ENCODE results near the gene GAD1.

The GAD1 gene

DNA sequence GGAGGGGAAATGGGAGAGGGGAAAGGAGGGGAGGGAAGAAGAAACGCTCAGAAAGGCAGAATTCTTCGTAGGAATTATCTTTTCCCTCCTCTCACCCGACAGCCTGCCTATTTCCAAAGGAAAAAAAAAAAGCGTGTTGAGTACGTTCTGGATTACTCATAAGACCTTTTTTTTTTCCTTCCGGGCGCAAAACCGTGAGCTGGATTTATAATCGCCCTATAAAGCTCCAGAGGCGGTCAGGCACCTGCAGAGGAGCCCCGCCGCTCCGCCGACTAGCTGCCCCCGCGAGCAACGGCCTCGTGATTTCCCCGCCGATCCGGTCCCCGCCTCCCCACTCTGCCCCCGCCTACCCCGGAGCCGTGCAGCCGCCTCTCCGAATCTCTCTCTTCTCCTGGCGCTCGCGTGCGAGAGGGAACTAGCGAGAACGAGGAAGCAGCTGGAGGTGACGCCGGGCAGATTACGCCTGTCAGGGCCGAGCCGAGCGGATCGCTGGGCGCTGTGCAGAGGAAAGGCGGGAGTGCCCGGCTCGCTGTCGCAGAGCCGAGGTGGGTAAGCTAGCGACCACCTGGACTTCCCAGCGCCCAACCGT lies at the start of gene GAD1:
Gene GAD1, plus strand, starts transcription at position 384 of the 589 bp plus-strand sequence. CDS start 1,705 bp downstream, outside the sequence.
- DNase-seq: peak; percentile 62

DNA sequence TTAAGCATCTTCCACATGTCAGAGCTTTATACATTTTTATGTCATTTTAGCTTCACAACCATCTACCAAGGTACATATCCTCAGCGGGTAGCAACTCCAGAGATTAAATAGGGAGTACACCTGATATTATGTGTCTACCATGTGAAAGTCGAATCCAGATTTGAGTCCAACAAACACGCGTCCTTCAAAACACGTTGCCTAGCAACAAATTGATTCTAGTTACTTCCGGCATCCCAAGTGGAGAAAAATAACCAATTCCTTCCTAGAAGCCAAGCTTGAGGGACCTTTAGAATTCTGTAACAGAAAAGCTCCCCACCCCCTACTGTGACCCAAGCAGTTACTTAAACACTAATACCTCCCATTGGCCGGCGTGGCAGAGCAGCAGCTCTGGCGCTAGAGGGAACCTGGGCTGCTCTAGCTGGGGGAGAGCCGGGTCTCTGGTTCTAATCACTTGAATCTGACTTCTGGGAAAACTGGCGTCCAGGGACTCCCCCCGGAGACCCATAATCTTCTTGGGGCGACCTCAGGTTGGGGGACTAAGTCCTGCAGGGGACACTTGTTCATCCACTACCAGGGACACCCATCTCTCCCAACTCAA lies 46.6 kb upstream of the GAD1 start, which contains the start of gene ERICH2:
Gene ERICH2, plus strand, starts transcription at position 371 of the 598 bp plus-strand sequence. CDS start 304 bp downstream, outside the sequence.
- peak; percentile 39 for DNase-seq

DNA sequence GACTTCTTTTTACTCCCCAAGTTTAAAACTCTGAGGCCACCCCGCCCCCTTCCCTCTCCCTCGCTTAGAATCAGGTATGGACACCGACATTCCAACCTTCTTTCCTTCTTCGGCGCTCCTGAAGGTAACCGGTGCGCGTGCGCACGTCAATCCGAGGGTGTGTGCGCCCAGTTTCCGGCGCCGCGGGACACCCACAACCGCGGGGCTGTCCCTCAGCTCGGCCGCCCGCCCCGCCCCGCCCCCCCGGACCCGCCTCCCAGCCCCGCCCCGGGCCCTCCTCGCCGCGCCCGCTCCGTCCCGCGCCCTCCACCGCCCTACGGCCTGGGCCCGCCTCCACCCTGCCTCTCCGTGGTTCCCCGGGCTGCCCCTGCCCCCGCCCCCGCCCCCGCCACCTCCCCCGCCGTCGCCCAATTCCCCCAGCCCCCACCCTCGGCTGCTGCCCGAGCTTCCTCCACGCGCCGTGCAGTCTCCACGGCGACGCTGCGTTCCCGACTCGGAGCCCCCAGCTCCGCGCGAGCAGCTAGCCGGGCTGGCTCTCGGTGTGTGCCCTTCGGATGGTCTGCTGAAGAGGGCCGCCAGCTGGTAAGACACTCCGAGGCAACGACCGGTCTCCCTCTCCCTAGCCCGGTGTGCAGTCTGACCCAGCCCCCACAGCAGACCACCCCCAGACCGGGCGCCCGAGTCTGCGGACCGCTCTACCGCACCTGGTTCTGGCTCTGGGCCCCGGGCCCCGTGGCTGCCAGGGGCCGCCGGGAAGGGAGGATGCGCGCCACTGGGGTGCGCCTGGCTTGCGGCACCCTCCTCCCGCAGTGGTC lies 45.9 kb upstream of the GAD1 start:
- peak; percentile 80 for DNase-seq

DNA sequence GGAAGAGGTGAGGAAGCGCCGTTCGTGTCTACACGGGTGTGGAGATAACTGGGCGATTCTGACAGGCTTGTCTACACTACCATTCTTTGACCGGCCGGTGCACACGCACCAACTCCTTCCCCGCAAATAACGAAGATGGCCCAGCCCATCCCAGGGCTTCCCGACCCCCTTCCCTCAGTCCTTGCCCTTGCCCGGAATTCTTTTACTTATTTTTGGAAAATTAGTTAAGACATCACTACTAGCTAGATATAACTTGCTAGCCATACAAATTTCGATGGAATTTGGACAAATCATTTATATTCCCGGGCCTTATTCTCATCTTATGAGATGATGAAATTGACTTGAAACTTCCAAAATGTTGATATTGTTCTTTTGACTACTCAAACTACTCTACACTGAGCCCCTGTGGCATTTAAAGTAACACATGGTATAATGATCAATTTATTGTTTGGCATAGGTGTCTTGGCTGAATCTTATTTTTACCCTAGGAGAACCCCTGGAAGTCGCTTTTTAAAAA lies 45.2 kb upstream of the GAD1 start:
- DNase-seq: no peak

DNA sequence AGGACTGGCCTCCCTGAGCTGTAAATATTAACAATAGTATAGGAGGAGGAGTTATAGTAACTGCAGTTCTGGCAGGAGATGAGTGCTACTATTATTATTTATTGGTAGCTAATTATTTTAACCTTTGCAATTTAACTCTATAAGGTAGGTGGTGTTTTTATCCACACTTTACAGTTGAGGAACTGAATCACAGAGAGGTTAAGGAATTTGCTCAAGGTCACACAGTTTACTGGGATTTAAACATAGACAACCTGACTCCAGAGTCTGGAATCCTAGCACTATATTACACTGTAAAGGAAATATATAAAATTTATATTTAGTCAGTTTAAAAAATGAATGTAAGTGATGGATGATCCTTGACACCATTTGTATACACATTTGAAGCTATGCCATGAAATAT lies 44.4 kb upstream of the GAD1 start:
- DNase-seq: no peak

DNA sequence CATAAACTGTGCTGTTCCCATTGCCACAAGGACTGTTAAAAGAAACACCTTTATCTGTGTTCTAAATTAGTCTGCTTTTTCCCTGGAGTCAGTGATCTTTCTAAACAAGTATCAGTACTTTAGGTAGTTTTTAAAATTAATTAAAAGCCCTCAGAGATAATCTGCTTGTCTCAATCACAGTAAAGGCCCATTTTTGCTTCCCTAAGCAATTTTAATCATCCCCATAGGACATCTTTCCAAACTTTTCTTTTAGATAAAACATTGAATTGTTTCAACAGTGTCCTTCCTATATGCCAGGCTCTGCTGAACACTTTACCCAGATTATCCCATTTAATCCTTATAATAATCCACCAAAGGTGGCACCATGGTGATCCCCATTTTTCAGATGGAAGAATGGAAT lies 42.6 kb upstream of the GAD1 start:
- DNase-seq: no peak

DNA sequence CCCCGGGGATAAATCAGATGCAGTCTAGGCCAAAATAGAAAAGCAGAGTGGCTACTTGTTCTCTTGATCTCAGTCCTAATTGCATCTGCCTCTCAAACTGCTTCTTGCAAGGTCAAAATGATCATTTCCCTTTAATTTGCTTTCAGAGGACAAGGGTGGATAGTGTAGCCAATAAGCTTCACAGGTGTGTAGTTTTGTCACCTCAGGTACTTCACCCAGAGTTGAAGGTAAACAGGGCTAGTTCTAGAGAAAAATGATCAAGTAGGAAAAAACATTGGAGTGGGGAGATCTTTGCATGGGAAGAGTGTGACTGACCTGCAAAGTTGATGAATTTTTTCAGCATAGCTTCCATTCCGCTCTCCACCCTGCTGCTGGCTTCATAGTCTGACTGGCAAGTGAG lies 37.8 kb upstream of the GAD1 start:
- no peak for DNase-seq

DNA sequence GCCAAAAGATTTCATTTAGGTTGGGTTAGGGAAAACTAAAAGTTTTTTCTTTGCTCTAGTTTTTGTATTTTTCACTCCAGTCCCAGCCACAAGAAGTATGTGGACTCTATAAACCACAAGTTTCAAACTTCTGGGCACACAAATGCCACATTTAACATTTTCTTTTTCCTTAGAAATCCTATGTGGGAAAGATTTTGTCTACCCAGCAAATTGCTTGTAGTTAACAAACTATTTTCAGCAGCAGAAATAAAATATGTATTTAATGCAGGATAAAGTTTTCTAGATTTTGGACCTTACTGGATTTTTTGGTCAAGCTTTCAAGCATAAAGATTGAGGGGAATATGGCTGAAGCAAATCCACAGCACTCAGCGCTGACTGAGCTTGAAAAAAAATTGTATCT lies 37.4 kb upstream of the GAD1 start:
- DNase-seq: no peak

DNA sequence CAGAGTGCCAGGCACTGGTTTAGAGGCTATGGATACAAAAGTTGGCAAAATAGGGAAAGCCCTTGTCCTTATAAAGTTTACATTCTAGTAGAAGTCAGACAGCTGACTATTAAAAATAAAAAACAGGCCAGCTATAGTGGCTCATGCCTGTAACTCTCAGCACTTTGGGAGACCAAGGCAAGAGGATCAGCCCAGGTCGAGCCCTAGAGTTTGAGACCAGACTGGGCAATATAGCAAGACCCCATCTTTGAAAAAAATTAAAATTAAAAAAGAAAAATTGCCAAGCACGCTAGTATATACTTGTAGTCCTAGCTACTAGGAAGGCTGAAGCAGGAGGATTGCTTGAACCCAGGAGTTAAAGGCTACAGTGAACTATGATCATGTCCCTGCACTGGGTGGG lies 34.0 kb upstream of the GAD1 start:
- DNase-seq: no peak

DNA sequence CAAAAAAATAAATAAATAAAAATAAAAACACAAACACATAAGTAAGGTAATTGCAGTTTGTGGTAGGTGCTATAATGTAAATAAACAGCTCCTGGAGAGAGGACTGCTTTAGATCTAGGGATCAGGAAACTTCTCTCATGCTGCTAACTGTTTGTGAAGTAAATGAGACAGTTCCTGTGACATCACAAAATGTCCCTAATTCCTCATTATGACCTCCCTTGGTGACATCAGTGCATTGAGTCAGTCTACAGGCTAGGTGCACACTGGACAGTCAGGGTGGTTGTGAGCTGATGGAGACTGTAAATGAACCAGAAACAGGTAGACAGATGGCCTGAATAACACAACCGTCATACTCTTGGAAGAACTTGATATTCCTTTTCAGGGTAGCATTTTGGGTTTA lies 33.1 kb upstream of the GAD1 start:
- DNase-seq: no peak

DNA sequence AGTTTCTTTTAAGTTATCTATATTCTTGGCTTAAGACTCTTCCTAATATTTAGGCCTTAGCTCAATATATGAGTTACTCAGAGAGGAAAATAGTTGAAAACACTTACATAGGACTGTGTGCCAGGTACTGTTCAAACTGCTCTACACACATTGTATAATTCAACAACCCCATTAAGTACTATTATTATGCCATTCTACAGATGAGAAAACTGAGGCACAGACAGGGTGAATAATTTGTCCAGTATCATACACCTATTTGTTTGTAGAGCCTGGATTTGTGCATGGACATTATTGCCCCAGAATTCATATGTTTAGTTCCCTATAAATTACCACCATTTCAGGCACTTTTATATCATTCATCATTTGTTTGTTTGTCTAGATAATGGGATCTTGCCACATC lies 17.7 kb upstream of the GAD1 start:
- no peak for DNase-seq

DNA sequence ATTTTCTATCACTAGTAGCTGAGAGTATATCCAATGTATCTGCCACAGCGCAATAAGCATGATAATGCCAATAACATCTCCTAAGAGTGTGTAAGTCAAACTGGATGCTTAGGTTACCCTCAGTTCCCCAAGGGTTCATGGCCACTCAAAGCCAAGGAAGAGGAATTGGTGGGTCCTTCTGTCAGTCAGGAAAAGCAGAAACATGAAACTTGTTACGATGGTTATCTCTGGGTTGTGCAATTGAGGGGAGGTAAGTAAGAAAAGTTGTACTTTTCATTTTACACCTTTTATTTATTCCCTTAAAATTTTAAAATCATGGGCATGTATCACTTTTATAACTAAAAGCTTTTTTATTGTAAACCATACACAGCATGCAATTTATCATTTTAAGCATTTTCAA lies 10.1 kb upstream of the GAD1 start:
- DNase-seq: no peak

DNA sequence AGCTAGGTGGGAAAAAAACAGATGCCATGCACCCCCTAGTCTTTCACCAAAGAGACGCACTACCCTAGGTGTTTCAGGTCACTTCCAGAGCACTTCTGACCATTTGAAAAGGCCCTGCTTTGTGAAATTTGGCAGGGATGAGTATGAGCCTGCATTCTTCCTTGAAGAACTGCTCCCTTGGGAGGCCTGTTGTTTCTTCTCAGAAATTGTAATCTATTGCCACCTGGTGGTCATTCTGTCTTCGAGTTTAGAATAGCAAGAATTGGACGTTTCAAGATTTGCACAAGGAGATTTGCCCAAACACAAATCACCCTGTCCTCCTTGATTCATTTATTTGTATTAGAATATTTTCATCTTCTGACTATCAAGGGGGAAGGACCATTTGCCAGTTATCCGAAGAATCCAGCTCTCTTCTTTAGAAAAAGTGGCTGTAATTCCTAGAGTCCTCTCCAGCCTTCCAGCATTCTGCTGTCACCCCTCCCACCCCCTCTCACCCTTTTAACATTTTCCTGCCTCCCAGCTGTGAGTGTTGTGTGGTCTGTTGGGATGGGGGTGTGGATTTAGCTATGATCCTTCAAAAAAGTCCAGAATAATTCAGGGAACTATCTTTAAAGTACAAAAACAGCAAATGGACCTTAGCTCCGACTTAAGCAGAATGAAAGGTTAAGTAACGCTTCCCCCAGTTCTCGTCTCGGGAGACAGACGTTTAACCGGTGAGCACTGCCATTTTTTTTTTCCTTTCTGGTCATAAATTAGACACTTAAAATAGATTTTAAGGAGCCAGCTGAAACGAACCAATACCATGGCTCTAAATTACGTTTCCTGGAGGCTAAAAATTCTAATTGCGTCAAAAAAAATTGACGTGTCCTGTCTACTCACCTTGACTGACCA lies 3.7 kb upstream of the GAD1 start:
- DNase-seq: peak; percentile 12

DNA sequence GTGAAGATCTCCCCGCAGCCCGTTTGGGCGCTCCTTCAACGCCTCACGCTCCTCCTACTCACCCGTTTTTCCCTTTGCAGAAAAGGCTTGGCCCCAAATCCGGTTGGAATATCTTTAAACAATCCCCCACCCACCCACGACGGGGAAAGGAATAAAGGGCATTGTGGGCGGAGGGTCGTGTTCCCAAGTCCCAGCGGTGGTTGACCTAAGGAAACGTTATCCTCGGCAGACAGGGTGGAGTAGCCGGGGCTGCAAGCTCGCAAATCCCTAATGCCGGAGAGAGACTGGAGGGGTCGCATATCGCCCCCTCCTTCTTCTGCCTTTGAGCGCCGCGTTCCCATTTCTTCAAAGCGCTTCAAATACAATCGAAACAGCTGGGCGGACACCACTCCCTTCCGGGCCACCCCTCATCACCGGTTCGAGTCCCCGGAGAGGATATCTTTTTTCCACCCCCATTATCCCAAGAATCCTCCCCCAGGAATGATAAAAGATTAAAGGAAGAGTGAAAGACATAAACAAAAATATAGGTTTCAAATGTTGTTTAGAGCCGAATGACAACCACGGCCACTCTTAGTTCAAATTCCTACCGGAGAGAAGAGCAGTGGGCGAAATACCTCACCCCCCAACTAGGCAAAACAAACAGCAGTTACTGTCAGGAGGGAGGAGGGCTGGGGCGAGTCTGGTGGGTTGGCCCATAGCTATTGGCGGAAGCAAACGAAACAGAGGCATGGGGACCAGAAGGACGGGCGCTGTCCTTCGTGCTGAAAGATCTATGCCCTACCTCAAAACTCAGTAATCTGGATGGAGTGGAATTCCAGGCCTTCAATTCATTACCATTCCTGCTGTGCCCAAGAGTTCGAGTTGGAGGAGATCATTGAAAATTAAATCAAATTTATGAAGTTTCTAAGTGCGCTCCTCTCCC lies 2.8 kb upstream of the GAD1 start:
- DNase-seq: peak; percentile 17

DNA sequence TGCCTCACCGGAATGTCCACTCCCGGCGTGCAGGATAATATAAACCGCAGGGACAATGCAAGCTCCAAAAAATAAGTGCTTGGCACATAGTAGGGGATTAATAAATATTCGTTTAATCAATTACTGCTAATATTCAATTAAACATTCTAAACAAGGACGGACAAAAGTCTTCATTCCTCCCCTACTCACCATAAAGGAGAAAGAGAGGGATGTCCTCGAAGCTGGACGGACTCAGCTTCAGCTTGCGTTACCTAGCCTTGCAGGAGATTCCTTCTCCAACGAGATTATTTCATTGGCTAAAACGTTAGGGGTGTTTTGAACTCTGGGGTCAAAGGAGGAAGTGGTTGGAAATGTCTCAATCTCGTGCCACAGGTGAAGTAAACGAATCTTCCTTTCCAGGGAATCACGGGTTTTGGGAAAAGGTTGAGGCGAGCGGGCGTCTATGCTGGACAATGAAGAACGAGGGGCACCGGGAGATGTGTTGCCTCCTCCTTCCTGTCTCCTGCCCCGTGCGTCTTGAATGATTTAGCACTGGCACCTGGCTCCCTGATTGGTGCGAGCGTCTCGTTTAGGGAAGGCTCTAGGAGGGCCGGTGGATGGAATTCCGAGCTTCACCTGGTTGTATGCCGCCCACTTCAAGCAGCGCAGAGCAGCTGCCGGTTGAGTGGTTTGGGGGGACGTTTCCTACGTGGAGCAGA lies 2.0 kb upstream of the GAD1 start:
- no peak for DNase-seq

DNA sequence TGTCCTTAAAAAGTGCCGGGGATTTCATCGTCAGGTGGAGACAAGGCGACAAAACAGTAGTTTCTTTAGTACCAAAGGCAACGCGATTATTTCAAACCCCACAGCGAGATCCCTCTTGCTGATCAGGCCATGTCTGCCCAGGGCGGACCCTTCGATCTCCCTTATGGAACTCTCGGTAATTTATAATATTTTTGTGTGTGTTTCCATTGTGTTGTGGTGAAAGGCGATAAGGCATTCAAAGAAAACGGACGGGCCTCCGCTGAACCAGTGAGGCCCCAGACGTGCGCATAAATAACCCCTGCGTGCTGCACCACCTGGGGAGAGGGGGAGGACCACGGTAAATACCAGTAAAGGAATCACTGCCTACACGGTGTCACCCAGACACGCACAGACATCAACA lies 1.4 kb upstream of the GAD1 start:
- no peak for DNase-seq

DNA sequence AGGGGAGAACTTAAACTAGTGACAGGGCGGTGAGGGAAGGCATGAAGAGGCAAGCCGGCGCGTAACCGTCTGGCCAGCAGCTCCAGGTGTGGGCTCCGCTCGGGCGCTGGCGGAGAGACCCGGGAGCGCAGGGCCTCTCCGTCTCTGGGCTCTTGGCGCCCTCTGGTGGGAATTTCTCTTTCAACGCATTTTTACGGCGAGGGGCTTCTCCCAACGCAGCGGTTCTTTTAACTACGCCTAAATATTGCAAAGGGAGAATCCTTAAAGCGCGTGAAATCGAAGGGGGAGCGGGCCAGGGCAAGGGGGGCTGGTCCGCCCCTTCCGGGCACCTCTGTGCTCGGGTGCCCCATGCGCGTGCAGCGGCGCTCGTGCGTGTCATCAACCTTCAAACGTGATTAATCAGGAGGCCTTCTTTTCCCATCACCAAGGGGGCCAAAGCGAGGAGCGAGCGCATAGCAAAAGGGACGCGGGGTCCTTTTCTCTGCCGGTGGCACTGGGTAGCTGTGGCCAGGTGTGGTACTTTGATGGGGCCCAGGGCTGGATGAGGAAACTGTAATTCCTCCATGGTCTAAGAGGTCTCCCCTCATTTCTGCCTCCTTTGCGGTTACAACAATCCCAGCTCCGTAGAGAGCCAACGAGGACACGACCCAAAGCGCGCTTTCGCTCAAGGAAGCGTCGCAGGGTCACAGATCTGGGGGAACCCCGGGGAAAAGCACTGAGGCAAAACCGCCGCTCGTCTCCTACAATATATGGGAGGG lies 762 bp upstream of the GAD1 start:
- peak; percentile 70 for DNase-seq

DNA sequence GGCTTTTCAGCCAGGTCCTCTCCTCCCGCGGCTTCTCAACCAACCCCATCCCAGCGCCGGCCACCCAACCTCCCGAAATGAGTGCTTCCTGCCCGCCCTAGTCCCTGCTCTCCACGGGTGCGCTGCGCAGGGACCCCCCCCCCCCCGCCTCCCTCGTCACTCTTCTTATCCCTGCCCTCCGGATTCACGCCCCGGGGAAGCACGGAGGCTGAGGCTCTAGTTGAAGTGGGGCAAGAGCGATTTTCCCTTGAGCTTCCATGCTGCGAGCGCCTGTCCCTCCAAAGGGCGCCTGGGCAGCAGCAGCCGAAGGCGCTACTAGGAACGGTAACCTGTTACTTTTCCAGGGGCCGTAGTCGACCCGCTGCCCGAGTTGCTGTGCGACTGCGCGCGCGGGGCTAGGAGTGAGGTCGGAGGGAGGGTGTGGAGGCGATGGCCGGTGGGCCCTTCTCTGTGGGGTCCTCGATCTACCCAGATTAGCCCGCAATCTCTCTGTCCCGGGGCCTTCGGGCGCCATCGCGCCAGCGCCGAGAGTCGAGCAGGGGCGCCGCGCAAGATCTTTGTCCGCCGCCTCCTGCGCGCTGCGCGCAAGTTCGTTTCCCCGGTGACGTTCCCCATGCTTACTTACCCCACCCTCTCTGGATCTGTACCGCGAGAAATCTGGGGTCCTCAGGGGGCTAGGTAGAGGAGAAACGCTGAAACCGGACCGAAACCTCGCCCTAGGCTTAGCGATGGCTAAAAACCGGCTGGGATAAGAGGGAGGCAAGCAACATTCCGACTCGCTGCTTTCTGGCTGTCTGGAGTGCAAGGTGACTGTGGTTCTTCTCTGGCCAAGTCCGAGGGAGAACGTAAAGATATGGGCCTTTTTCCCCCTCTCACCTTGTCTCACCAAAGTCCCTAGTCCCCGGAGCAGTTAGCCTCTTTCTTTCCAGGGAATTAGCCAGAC lies 677 bp downstream of the GAD1 start:
- DNase-seq: peak; percentile 5
